Natural killer cell (primary cell): Measurements from ENCODE around the gene GCSH. TPM values are rescaled to one million over a fixed set of nuclear protein-coding genes. Genes with fewer than 3 reads are reported as not detected.
A peak's percentile ranks its signal among the peaks of the same experiment; 100 is the strongest.

ENCODE experiments used
- ATAC-seq, 3 donors: fragments of 150-1000 bp in 2 of 3; fragments of 200-7000 bp in 1 of 3; cut with Tn5 transposase; 1 replicate in 1 of 3; 2 replicates in 2 of 3; pipeline ENCODE4 v1.10.0; 2021; ENCODE audit warnings: mild to moderate bottlenecking in 2 of 3, moderate library complexity in 2 of 3
- DNase-seq, 2 donors: peaks; one replicate each; pipeline versions ENCODE4 v3.0.0 to v3.0.0-alpha.2; 2013 to 2021; ENCODE audit warnings: mixed read lengths in 1 of 2
- H3K27ac ChIP-seq: one replicate; pipeline ENCODE4 v1.5.1; 2013; ENCODE audit warnings: mild to moderate bottlenecking, low read length
- H3K27me3 ChIP-seq: one replicate; pipeline ENCODE4 v1.6.1; 2013; ENCODE audit warnings: low read length; ENCODE audit not compliant: control insufficient read depth, insufficient read depth
- H3K36me3 ChIP-seq: one replicate; pipeline ENCODE4 v1.6.1; 2013; ENCODE audit warnings: low read length; ENCODE audit not compliant: control insufficient read depth, insufficient read depth
- H3K4me1 ChIP-seq: one replicate; pipeline ENCODE4 v1.6.1; 2013; ENCODE audit warnings: low read length; ENCODE audit not compliant: control insufficient read depth, insufficient read depth
- H3K4me3 ChIP-seq: one replicate; pipeline ENCODE4 v1.5.1; 2013; ENCODE audit warnings: low read length
- H3K9me3 ChIP-seq: one replicate; pipeline ENCODE4 v1.6.1; 2013; ENCODE audit warnings: low read length; ENCODE audit not compliant: control insufficient read depth, insufficient read depth
- H3K27ac Mint-ChIP-seq, 2 donors: one replicate each; pipeline ENCODE4 v1.8.0; 2022; ENCODE audit warnings: mild to moderate bottlenecking in 2 of 2, mixed read lengths in 2 of 2, moderate library complexity in 1 of 2
- H3K27me3 Mint-ChIP-seq, 2 donors: one replicate each; pipeline ENCODE4 v1.8.0; 2022; ENCODE audit warnings: low read depth in 2 of 2, mixed read lengths in 2 of 2
- H3K36me3 Mint-ChIP-seq: one replicate; pipeline ENCODE4 v1.8.0; 2022; ENCODE audit warnings: mixed read lengths
- H3K4me1 Mint-ChIP-seq, 2 donors: one replicate each; pipeline ENCODE4 v1.8.0; 2022; ENCODE audit warnings: mixed read lengths in 2 of 2
- H3K4me3 Mint-ChIP-seq: one replicate; pipeline ENCODE4 v1.8.0; 2022; ENCODE audit warnings: mild to moderate bottlenecking, moderate library complexity, mixed read lengths
- H3K9me3 Mint-ChIP-seq, 2 donors: one replicate each; pipeline ENCODE4 v1.8.0; 2022; ENCODE audit warnings: mixed read lengths in 2 of 2
- CTCF ChIP-seq: fragments of 200-600 bp; IDR thresholded peaks from one replicate; pipeline ENCODE4 v1.8.0; 2022; ENCODE audit warnings: antibody characterized with exemption
- WGBS: methylation state at CpG from one replicate; pipeline ENCODE4 v1.1.7; 2013; ENCODE audit warnings: missing lambda C conversion rate; ENCODE audit not compliant: insufficient coverage; 5-methylcytosine and 5-hydroxymethylcytosine counted together
- intact Hi-C: fragments of 100-400 bp; cut with micrococcal nuclease; formaldehyde crosslinking; loops from one replicate; pipeline ENCODE4 v1.14.2; 2022
- total RNA-seq, 4 donors: library from RNA; stranded (reverse); fragments of 120-200 nt in 1 of 4; gene quantifications; one replicate each; pipeline versions ENCODE4 v1.2.3 to v1.2.4, GENCODE V29; 2013 to 2022

The GCSH gene
- total RNA-seq, 3 donors from 2014 or later (not counting 1 experiment from before 2014, with no cell fraction given), result 2.6 to 4.3 (median 2.7) TPM

GRCh38 chr16:81035975-81036750 is 60.0 kb downstream of the GCSH start:
- H3K36me3 ChIP-seq, result peaks cover under 1% of the 10 kb centered on the region
- peak overlapping the region; percentile 45 to 55 for H3K27ac Mint-ChIP-seq
- peaks cover 24 to 26% of the 10 kb centered on the region in 2 donors for H3K4me1 Mint-ChIP-seq
- under 1% methylated on average over 80 of the region's 80 CpGs for WGBS
- peaks cover 15% of the 10 kb centered on the region for H3K4me1 ChIP-seq
- no peaks in the 10 kb centered on the region for H3K36me3 Mint-ChIP-seq
- H3K27ac ChIP-seq, result no peak overlapping the region
- TF ChIP-seq CTCF, result no peak
- ATAC-seq (peak; percentile 49 to 66 (median 63)), DNase-seq (peak in 1 of 2 donors; percentile 70)
- H3K4me3 ChIP-seq, result peak overlapping the region; percentile 38
- H3K27me3 Mint-ChIP-seq, result no peaks in the 10 kb centered on the region
- no peaks in the 10 kb centered on the region for H3K9me3 ChIP-seq
- no peaks in the 10 kb centered on the region for H3K27me3 ChIP-seq
- intact Hi-C loops, result loop anchor here (1.0 kb wide), 3 partner anchors 32 to 60 kb away; partner anchors contain the start of gene GCSH
- H3K4me3 Mint-ChIP-seq, result peak overlapping the region; percentile 86
- H3K9me3 Mint-ChIP-seq, result no peaks in the 10 kb centered on the region

GRCh38 chr16:81035398-81035974 is 60.7 kb downstream of the GCSH start, which contains the start of gene ATMIN:
ATMIN (plus strand) TSS chr16:81035842; CDS start chr16:81035871, 29 bp downstream.
- no peaks in the 10 kb centered on the region for H3K27me3 Mint-ChIP-seq
- peak; percentile 98 for ATAC-seq

More at GRCh38 chr16:81035398-81035974, 60.7 kb downstream of the GCSH start, which contains the start of gene ATMIN:
- H3K9me3 ChIP-seq, result no peaks in the 10 kb centered on the region
- no peak within 1 kb of the TSS for H3K27ac ChIP-seq
- H3K4me1 ChIP-seq, result peaks cover 15% of the 10 kb centered on the region
- intact Hi-C loops, result loop anchor here (1.0 kb wide), 2 partner anchors 31 to 61 kb away; partner anchors contain the start of gene GCSH
- H3K4me3 ChIP-seq, result peak within 1 kb of the TSS; percentile 38
- peak; percentile 89 to 95 for DNase-seq
- Mint-ChIP-seq H3K4me3 (peak within 1 kb of the TSS; percentile 86), H3K9me3 (no peaks in the 10 kb centered on the region), H3K4me1 (peaks cover 24 to 26% of the 10 kb centered on the region in 2 donors), H3K36me3 (no peaks in the 10 kb centered on the region), H3K27ac (peak within 1 kb of the TSS; percentile 45 to 55)
- peak; percentile 98 for TF ChIP-seq CTCF
- H3K36me3 ChIP-seq, result no peaks in the 10 kb centered on the region
- H3K27me3 ChIP-seq, result no peaks in the 10 kb centered on the region
- WGBS, result 6% methylated on average over 54 of the region's 54 CpGs

Other genes starting within 250 kb of the GCSH start
- gene CMC2, start 89.5 kb downstream of the GCSH start, total RNA-seq, result 10 to 100 TPM; 52.3 to 63.5 (median 63.2) TPM
- gene CENPN, start 89.2 kb downstream of the GCSH start, total RNA-seq, result 10 to 100 TPM in 1 of 3 donors, 1 to 10 TPM in 2; 6.6 to 11.6 (median 9.0) TPM
- gene ATMIN, start 60.6 kb downstream of the GCSH start, total RNA-seq, result 10 to 100 TPM; 35.3 to 51.8 (median 39.9) TPM
- gene C16orf46, start 19.2 kb downstream of the GCSH start, total RNA-seq, result not detected
- not detected for gene BCO1, start 142.3 kb upstream of the GCSH start, total RNA-seq
- gene GAN, start 218.6 kb upstream of the GCSH start, total RNA-seq, result 1 to 10 TPM; 5.9 to 9.9 (median 7.3) TPM